Right lobe of liver (tissue), 6 donors: ENCODE results near the gene FEM1B. TPM values are rescaled to one million over a fixed set of nuclear protein-coding genes. Genes with fewer than 3 reads are reported as not detected.

Source experiments
- ATAC-seq, 4 donors: fragments of 200-7000 bp; cut with Tn5 transposase; one replicate each; pipeline ENCODE4 v1.9.1; 2020; ENCODE audit warnings: mild to moderate bottlenecking in 4 of 4, moderate library complexity in 4 of 4
- DNase-seq, 3 donors: peaks; one replicate each; pipeline ENCODE4 v3.0.0-alpha.2; 2020
- H3K27ac ChIP-seq, 3 donors: fragments of 200-600 bp; one replicate each; pipeline ENCODE4 v1.8.0; 2022
- H3K27me3 ChIP-seq, 2 donors: fragments of 200-600 bp; one replicate each; pipeline ENCODE4 v1.8.0; 2022
- H3K36me3 ChIP-seq, 4 donors: fragments of 200-600 bp; sonication (generic) in 1 of 4; one replicate each; pipeline versions ENCODE4 v1.5.1 to v1.8.0; 2017 to 2022; ENCODE audit warnings: control low read depth in 1 of 4
- H3K4me1 ChIP-seq, 4 donors: fragments of 200-600 bp; sonication (generic) in 1 of 4; one replicate each; pipeline versions ENCODE4 v1.5.1 to v1.8.0; 2017 to 2022; ENCODE audit warnings: control low read depth in 1 of 4
- H3K4me3 ChIP-seq, 3 donors: fragments of 200-600 bp; one replicate each; pipeline ENCODE4 v1.8.0; 2022
- H3K9me3 ChIP-seq, 4 donors: fragments of 200-600 bp; sonication (generic) in 1 of 4; one replicate each; pipeline versions ENCODE4 v1.5.1 to v1.8.0; 2017 to 2022; ENCODE audit warnings: control low read depth in 1 of 4
- POLR2A ChIP-seq: fragments of 450-650 bp; IDR thresholded peaks from one replicate; pipeline ENCODE4 v1.6.1; 2017; ENCODE audit warnings: antibody characterized with exemption, mild to moderate bottlenecking
- WGBS: methylation state at CpG from one replicate; pipeline ENCODE4 v1.1.6; 2018; ENCODE audit warnings: low coverage, low lambda C conversion rate; ENCODE audit not compliant: insufficient coverage; ENCODE audit errors: missing lambda C conversion rate; 5-methylcytosine and 5-hydroxymethylcytosine counted together
- intact Hi-C, 2 donors: fragments of 100-400 bp; cut with DNase I; formaldehyde crosslinking; loops; one replicate each; pipeline versions ENCODE4 v1.11.2 to v1.14.1; 2022
- total RNA-seq, 6 experiments: library from RNA; depleted of rRNA in 2 of 6; stranded (reverse); fragments of >200 nt in 2 of 6; fragmentation: NEBNext Ultra II Directional in 3 of 6; extraction: Animal tissue kit (Norgen Biotek cat#: 25700) in 3 of 6; gene quantifications; one replicate each; pipeline versions ENCODE4 v1.1.0 to v1.2.4, GENCODE V29; 2016 to 2023
- TF ChIP-seq, protein P1 (sequence below), 4 donors: fragments of 200-600 bp in 3 of 4; fragments of 450-650 bp in 1 of 4; IDR thresholded peaks; one replicate each; pipeline versions ENCODE4 v1.5.1 to v1.8.0; 2016 to 2022; ENCODE audit warnings: antibody characterized with exemption in 4 of 4, mild to moderate bottlenecking in 2 of 4
- donor health status: DM: no; HTN: yes; CAD: no.
- donor health status: DM: no; HTN: no; CAD: no.
- donor health status: DM: no; HTN: no; CAD: no.
- donor health status: DM: no; HTN: yes; CAD: no.
- donor health status: DM: no; HTN: yes; CAD: no.

Gene FEM1B
- total RNA-seq, 6 experiments from 2014 or later = 17.7 to 28.3 (median 23.1) TPM

- H3K4me3 ChIP-seq = no peak overlapping the region
- H3K9me3 ChIP-seq = no peaks in the 10 kb centered on the region
- no CpG with 5 or more reads among the region's 6 CpGs for WGBS
- intact Hi-C loops = loop anchor here (5.0 to 10.0 kb wide), 2 partner anchors 48 to 85 kb away; no protein-coding TSS in a partner anchor
- ATAC-seq (no peak), DNase-seq (no peak)
- no peaks in the 10 kb centered on the region for H3K27me3 ChIP-seq
- H3K4me1 ChIP-seq = peaks cover 0 to 35% (median 5%) of the 10 kb centered on the region in 4 donors
- no peaks in the 10 kb centered on the region for H3K36me3 ChIP-seq
- TF ChIP-seq, protein P1, sequence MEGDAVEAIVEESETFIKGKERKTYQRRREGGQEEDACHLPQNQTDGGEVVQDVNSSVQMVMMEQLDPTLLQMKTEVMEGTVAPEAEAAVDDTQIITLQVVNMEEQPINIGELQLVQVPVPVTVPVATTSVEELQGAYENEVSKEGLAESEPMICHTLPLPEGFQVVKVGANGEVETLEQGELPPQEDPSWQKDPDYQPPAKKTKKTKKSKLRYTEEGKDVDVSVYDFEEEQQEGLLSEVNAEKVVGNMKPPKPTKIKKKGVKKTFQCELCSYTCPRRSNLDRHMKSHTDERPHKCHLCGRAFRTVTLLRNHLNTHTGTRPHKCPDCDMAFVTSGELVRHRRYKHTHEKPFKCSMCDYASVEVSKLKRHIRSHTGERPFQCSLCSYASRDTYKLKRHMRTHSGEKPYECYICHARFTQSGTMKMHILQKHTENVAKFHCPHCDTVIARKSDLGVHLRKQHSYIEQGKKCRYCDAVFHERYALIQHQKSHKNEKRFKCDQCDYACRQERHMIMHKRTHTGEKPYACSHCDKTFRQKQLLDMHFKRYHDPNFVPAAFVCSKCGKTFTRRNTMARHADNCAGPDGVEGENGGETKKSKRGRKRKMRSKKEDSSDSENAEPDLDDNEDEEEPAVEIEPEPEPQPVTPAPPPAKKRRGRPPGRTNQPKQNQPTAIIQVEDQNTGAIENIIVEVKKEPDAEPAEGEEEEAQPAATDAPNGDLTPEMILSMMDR (IDR thresholded peaks at IDR 0.05) = no peak
- H3K27ac ChIP-seq = no peak overlapping the region
Measured at GRCh38 chr15:68302729-68303128, 25.2 kb downstream of the FEM1B start.

- 75% methylated on average over 1 of the region's 2 CpGs for WGBS
- DNase-seq (no peak), ATAC-seq (no peak)
- TF ChIP-seq POLR2A = no peak
- TF ChIP-seq, protein P1 (IDR thresholded peaks at IDR 0.05) = no peak
- Histone ChIP-seq H3K27me3 (no peaks in the 10 kb centered on the region), H3K9me3 (no peaks in the 10 kb centered on the region), H3K4me1 (peaks cover 0 to 33% (median 5%) of the 10 kb centered on the region in 4 donors), H3K27ac (no peak overlapping the region), H3K4me3 (no peak overlapping the region), H3K36me3 (no peaks in the 10 kb centered on the region)
- intact Hi-C loops = loop anchor here (5.0 to 10.0 kb wide), 2 partner anchors 48 to 84 kb away; no protein-coding TSS in a partner anchor
Measured at GRCh38 chr15:68303134-68303533, 25.6 kb downstream of the FEM1B start.

DNA sequence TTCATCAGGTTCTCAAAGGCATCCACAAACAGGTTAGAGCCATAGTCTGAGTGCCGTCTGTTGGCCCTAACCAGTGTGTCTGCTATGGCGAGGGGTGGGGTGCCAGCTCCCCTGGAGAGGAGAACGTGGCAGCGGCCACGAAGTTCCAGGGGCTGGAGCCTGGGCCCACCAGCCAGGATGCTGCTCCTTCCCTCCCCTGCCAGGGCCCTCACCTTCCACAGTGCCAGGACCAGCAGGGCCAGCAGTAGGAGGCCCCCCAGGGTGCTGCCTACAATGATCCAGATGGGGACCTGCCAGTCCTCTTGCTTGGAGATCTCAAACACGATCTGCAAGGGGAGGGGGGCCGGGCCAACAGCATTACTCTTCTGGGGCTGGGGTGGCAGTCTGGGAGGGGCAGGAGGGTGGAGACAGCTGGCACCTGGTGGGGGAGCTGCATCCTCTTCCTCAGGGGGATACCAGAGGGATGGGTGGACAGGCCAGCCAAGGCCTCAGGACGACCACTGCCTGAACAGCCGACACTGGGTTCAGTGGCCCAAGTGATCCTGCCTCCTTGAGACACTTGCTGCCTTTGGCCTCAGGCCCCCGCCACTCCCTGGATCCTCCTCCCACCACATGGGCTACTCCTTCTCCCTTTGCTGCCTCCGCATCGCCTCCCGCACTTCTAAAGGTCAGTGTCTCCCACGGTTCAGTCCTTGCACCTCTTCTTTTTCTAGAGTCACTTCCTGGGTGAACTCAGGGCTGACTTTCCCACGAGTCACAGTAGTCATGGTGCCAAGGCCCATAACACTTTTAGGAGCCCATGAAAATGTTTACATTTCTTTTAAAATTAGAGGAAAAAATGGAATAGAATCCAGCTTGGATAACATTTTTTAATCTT, 26.3 kb downstream of the FEM1B start:
- no peak overlapping the region for H3K27ac ChIP-seq
- peaks cover 0 to 26% (median 5%) of the 10 kb centered on the region in 4 donors for H3K4me1 ChIP-seq
- TF ChIP-seq, protein P1 (IDR thresholded peaks at IDR 0.05) = no peak
- no peak for TF ChIP-seq POLR2A
- no peaks in the 10 kb centered on the region for H3K36me3 ChIP-seq
- 46% methylated on average over 4 of the region's 15 CpGs for WGBS
- DNase-seq (no peak), ATAC-seq (no peak)
- intact Hi-C loops = loop anchor here (5.0 to 10.0 kb wide), 2 partner anchors 49 to 84 kb away; no protein-coding TSS in a partner anchor
- H3K9me3 ChIP-seq = no peaks in the 10 kb centered on the region
- H3K27me3 ChIP-seq = no peaks in the 10 kb centered on the region
- no peak overlapping the region for H3K4me3 ChIP-seq

- H3K4me3 ChIP-seq = no peak overlapping the region
- no peak for TF ChIP-seq POLR2A
- TF ChIP-seq, protein P1 (IDR thresholded peaks at IDR 0.05) = no peak
- H3K27me3 ChIP-seq = no peaks in the 10 kb centered on the region
- no peaks in the 10 kb centered on the region for H3K9me3 ChIP-seq
- no peaks in the 10 kb centered on the region for H3K36me3 ChIP-seq
- WGBS = 83% methylated on average over 6 of the region's 15 CpGs
- H3K27ac ChIP-seq = no peak overlapping the region
- no peak for ATAC-seq
- intact Hi-C loops = loop anchor here (5.0 to 10.0 kb wide), 2 partner anchors 50 to 83 kb away; no protein-coding TSS in a partner anchor
- H3K4me1 ChIP-seq = peaks cover 0 to 18% (median 3%) of the 10 kb centered on the region in 4 donors
- peak in 1 of 3 donors; percentile 37 for DNase-seq
Measured at GRCh38 chr15:68304589-68305337, 27.2 kb downstream of the FEM1B start.
